ENCODE measurements around the gene NPFF. TPM values are rescaled to one million over a fixed set of nuclear protein-coding genes. Genes with fewer than 3 reads are reported as not detected.
A peak's percentile ranks its signal among the peaks of the same experiment; 100 is the strongest.

The NPFF gene
- total RNA-seq, 1 donor from 2014 or later = not detected

DNA sequence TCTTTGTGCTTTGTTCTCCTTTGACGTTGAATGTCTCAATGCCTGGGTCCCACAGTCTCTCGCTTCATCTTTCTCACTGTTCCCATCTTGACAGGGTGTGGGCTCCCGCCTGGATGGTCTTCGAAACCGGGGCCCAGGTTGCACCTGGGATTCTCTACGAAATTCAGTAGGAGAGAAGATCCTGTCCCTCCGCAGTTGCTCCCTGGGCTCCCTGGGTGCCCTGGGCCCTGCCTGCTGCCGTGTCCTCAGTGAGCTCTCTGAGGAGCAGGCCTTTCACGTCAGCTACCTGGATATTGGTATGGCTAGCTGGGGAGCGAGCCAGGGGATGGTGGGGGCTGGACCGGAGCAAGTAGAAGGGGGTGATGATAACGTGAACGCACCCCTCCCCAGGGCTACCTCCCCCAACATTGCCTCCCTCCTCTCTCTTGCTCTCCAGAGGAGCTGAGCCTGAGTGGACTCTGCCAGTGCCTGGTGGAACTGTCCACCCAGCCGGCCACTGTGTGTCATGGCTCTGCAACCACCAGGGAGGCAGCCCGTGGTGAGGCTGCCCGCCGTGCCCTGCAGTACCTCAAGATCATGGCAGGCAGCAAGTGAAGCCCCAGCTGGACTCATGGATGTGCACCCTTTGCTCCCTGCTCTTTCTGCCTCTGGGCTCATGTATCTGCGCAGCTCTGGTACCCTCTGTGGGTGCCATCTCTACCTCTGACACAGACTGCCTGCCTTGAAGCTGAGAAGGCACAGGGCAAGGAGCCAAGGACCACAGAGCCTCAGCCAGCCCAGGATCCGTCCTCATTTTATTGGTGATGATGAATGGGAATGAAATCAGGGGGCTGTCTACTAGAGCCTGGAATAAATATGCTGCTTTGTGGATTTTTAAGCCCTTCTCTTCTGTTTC, 1.5 kb downstream of the NPFF start:
- Mint-ChIP-seq H3K36me3 (ENCODE audit: low read depth) (peaks cover 10% of the 10 kb centered on the region), H3K27me3 (no peaks in the 10 kb centered on the region), H3K4me3 (no peak overlapping the region), H3K27ac (no peak overlapping the region), H3K9me3 (no peaks in the 10 kb centered on the region), H3K4me1 (peaks cover 15% of the 10 kb centered on the region)
- intact Hi-C loops (cut with micrococcal nuclease) = no loop called here
- DNase-seq = no peak

DNA sequence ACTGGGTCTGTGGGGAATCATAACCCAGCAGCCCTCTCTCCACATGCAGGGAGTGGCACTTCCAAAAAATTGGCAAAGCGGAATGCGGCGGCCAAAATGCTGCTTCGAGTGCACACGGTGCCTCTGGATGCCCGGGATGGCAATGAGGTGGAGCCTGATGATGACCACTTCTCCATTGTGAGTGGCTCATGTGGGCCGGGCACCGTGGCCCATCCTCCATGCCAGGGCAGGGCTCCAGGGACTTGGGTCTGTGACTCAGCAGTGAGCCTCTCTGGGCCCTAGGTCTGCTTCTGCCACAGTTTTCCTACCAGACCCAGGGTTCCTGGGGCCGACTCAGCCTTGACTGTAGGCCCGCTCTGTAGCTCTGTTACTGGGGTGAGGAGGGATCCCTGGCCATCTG, 2.2 kb downstream of the NPFF start:
- peaks cover 10% of the 10 kb centered on the region for H3K36me3 Mint-ChIP-seq (ENCODE audit: low read depth)
- no peak for DNase-seq
- no peaks in the 10 kb centered on the region for H3K9me3 Mint-ChIP-seq
- no peak overlapping the region for H3K4me3 Mint-ChIP-seq
- H3K27me3 Mint-ChIP-seq = no peaks in the 10 kb centered on the region
- intact Hi-C loops (cut with micrococcal nuclease) = no loop called here
- H3K27ac Mint-ChIP-seq = no peak overlapping the region
- H3K4me1 Mint-ChIP-seq = peaks cover 19% of the 10 kb centered on the region

DNA sequence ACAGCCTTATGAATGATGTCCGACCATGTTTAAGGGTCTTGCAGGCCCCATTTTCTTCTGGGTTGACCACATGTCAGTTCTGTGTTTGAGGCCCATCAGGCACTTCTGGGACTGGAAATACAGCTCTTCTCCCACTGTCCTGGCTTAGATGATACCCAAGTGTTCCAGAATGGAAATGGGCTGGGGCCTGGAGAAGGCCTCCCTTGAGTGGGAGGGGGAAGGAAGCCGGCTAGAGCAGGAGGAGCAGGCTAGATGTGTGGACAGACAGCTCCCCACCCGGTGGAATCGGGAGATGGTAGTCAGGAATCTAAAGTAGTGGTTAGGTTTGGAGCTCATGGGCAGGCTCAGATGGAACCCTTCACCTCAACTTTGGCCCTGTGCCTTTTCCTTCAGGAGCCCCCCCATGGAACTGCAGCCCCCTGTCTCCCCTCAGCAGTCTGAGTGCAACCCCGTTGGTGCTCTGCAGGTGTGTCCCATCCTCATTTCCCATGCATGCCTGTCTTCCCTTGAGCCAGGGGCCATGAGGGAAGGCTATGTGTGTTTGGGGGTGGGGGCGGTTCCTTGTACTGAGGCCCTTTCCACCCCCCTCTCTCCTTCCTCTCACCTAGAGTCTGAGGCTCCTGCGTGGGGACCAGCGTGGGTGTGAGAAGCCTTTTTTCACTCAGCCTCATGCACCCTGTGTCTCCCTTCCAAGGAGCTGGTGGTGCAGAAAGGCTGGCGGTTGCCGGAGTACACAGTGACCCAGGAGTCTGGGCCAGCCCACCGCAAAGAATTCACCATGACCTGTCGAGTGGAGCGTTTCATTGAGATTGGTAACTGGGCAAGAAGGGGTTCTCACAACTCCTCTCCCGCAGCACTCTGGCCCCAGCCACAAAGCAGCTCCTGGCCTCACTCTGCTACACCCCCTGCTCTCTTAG, 3.0 kb downstream of the NPFF start:
- H3K27ac Mint-ChIP-seq = no peak overlapping the region

GRCh38 chr12:53502983-53503728, 4.1 kb downstream of the NPFF start:
- no peaks in the 10 kb centered on the region for H3K9me3 Mint-ChIP-seq
- intact Hi-C loops (cut with micrococcal nuclease) = no loop called here
- peaks cover 10% of the 10 kb centered on the region for H3K36me3 Mint-ChIP-seq (ENCODE audit: low read depth)
- no peaks in the 10 kb centered on the region for H3K27me3 Mint-ChIP-seq
- no peak for DNase-seq
- peak overlapping the region; percentile 62 for H3K27ac Mint-ChIP-seq
- peak overlapping the region; percentile 40 for H3K4me3 Mint-ChIP-seq
- H3K4me1 Mint-ChIP-seq = peaks cover 28% of the 10 kb centered on the region

More for the DNA sequence above, 3.0 kb downstream of the NPFF start:
- intact Hi-C loops (cut with micrococcal nuclease) = no loop called here
- Mint-ChIP-seq H3K9me3 (no peaks in the 10 kb centered on the region), H3K4me3 (no peak overlapping the region), H3K27me3 (no peaks in the 10 kb centered on the region), H3K4me1 (peaks cover 24% of the 10 kb centered on the region), H3K36me3 (ENCODE audit: low read depth) (peaks cover 10% of the 10 kb centered on the region)
- no peak for DNase-seq

- intact Hi-C loops (cut with micrococcal nuclease) = no loop called here
- Mint-ChIP-seq H3K9me3 (no peaks in the 10 kb centered on the region), H3K36me3 (ENCODE audit: low read depth) (peaks cover 12% of the 10 kb centered on the region), H3K4me3 (peak overlapping the region; percentile 93), H3K27me3 (no peaks in the 10 kb centered on the region), H3K27ac (no peak overlapping the region), H3K4me1 (peaks cover 32% of the 10 kb centered on the region)
- DNase-seq = no peak
These were observed 5.0 kb downstream of the NPFF start for GRCh38 chr12:53502331-53502730.

- H3K4me1 Mint-ChIP-seq = peaks cover 33% of the 10 kb centered on the region
- H3K36me3 Mint-ChIP-seq (ENCODE audit: low read depth) = peaks cover 9% of the 10 kb centered on the region
- peak overlapping the region; percentile 97 for H3K27ac Mint-ChIP-seq
- peak overlapping the region; percentile 93 for H3K4me3 Mint-ChIP-seq
- intact Hi-C loops (cut with micrococcal nuclease) = loop anchor here (1.0 to 2.0 kb wide), 9 partner anchors 8 to 321 kb away; partner anchors contain the start of genes ATF7, ATP5MC2, CALCOCO1 and CSAD
- no peaks in the 10 kb centered on the region for H3K27me3 Mint-ChIP-seq
- DNase-seq = no peak
- no peaks in the 10 kb centered on the region for H3K9me3 Mint-ChIP-seq
These were observed 5.6 kb downstream of the NPFF start for GRCh38 chr12:53501615-53502181.

- peak; percentile 98 for DNase-seq
- Mint-ChIP-seq H3K4me3 (peak within 1 kb of the TSS; percentile 93), H3K36me3 (ENCODE audit: low read depth) (peaks cover 9% of the 10 kb centered on the region), H3K27me3 (no peaks in the 10 kb centered on the region), H3K9me3 (no peaks in the 10 kb centered on the region), H3K27ac (peak within 1 kb of the TSS; percentile 97), H3K4me1 (peaks cover 35% of the 10 kb centered on the region)
- intact Hi-C loops (cut with micrococcal nuclease) = loop anchor here (1.0 to 2.0 kb wide), 9 partner anchors 8 to 321 kb away; partner anchors contain the start of genes ATF7, ATP5MC2, CALCOCO1 and CSAD
These were observed 6.3 kb downstream of the NPFF start, which contains the start of gene TARBP2 for GRCh38 chr12:53500776-53501614. TSS of gene TARBP2 (plus strand) at chr12:53501283. CDS start at chr12:53501409, 126 bp downstream.

- H3K9me3 Mint-ChIP-seq = no peaks in the 10 kb centered on the region
- H3K4me3 Mint-ChIP-seq = peak overlapping the region; percentile 93
- H3K36me3 Mint-ChIP-seq (ENCODE audit: low read depth) = peaks cover 2% of the 10 kb centered on the region
- peak overlapping the region; percentile 97 for H3K27ac Mint-ChIP-seq
- intact Hi-C loops (cut with micrococcal nuclease) = loop anchor here (2.0 kb wide), 3 partner anchors 47 to 227 kb away; partner anchors contain the start of genes CALCOCO1 and PCBP2
- no peaks in the 10 kb centered on the region for H3K27me3 Mint-ChIP-seq
- H3K4me1 Mint-ChIP-seq = peaks cover 37% of the 10 kb centered on the region
- DNase-seq = no peak
These were observed 7.0 kb downstream of the NPFF start for GRCh38 chr12:53500142-53500775.

GRCh38 chr12:53499266-53500141, 7.8 kb downstream of the NPFF start, which contains the start of gene MAP3K12:
TSS of gene MAP3K12 (minus strand) at chr12:53499458. CDS start at chr12:53487391, 12,067 bp downstream.
- H3K4me3 Mint-ChIP-seq = peak within 1 kb of the TSS; percentile 93
- H3K27me3 Mint-ChIP-seq = no peaks in the 10 kb centered on the region
- H3K36me3 Mint-ChIP-seq (ENCODE audit: low read depth) = peaks cover 2% of the 10 kb centered on the region
- H3K9me3 Mint-ChIP-seq = no peaks in the 10 kb centered on the region
- peaks cover 37% of the 10 kb centered on the region for H3K4me1 Mint-ChIP-seq
- DNase-seq = peak; percentile 92
- intact Hi-C loops (cut with micrococcal nuclease) = loop anchor here (2.0 kb wide), 3 partner anchors 47 to 227 kb away; partner anchors contain the start of genes CALCOCO1 and PCBP2
- H3K27ac Mint-ChIP-seq = peak within 1 kb of the TSS; percentile 97

GRCh38 chr12:53498235-53498630, 9.1 kb downstream of the NPFF start:
- Mint-ChIP-seq H3K27me3 (no peaks in the 10 kb centered on the region), H3K4me1 (peaks cover 47% of the 10 kb centered on the region), H3K4me3 (peak overlapping the region; percentile 93), H3K27ac (peak overlapping the region; percentile 84), H3K36me3 (ENCODE audit: low read depth) (peaks cover 2% of the 10 kb centered on the region), H3K9me3 (no peaks in the 10 kb centered on the region)
- intact Hi-C loops (cut with micrococcal nuclease) = no loop called here
- DNase-seq = no peak

DNA sequence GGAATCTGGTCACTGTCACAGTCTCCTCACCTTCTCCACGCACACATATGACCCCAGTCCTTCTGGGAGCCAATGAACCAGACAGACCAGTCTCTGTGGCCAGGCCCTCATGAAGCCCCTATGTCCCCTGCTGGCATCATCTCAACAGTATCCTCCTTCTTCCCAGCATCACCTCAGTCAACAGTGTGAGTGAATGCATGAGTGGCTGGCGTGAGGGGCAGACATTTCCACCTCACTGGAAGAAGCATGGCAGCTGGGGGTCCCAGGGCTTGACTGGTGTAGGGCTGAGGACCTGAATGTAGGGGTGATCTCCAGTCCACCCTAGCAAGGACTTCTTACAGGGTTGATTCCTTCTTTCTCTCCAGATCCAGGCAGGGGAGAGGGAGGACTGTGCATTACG, 9.8 kb downstream of the NPFF start:
- DNase-seq = no peak
- no peak overlapping the region for H3K27ac Mint-ChIP-seq
- peaks cover 50% of the 10 kb centered on the region for H3K4me1 Mint-ChIP-seq
- peaks cover 2% of the 10 kb centered on the region for H3K36me3 Mint-ChIP-seq (ENCODE audit: low read depth)
- intact Hi-C loops (cut with micrococcal nuclease) = no loop called here
- no peaks in the 10 kb centered on the region for H3K27me3 Mint-ChIP-seq
- no peak overlapping the region for H3K4me3 Mint-ChIP-seq
- H3K9me3 Mint-ChIP-seq = no peaks in the 10 kb centered on the region
